Colonic mucosa (tissue), 4 donors: ENCODE data around the gene IL1F10. TPM values are rescaled to one million over a fixed set of nuclear protein-coding genes. Genes with fewer than 3 reads are reported as not detected.

ENCODE experiments used
- DNase-seq: peaks from one replicate; pipeline ENCODE4 v3.0.0-alpha.2; 2020
- H3K27ac ChIP-seq: fragments of 200-600 bp; one replicate; pipeline ENCODE4 v1.8.0; 2021
- H3K27me3 ChIP-seq: fragments of 200-600 bp; one replicate; pipeline ENCODE4 v1.8.0; 2021
- H3K36me3 ChIP-seq: fragments of 200-600 bp; one replicate; pipeline ENCODE4 v1.8.0; 2021
- H3K4me1 ChIP-seq: fragments of 200-600 bp; one replicate; pipeline ENCODE4 v1.8.0; 2021; ENCODE audit warnings: mild to moderate bottlenecking
- H3K4me3 ChIP-seq: fragments of 200-600 bp; one replicate; pipeline ENCODE4 v1.8.0; 2021
- H3K9ac ChIP-seq, 2 donors: one replicate each; pipeline ENCODE4 v1.7.0; 2013; ENCODE audit warnings: control low read depth in 2 of 2, low read depth in 2 of 2, low read length in 2 of 2
- H3K9me3 ChIP-seq: fragments of 200-600 bp; one replicate; pipeline ENCODE4 v1.8.0; 2021
- intact Hi-C: fragments of 100-400 bp; cut with DNase I; formaldehyde crosslinking; loops from one replicate; pipeline ENCODE4 v1.14.1; 2022
- total RNA-seq, 2 donors: library from RNA; stranded (reverse); fragmentation: NEBNext Ultra II Directional in 1 of 2; extraction: Animal tissue kit (Norgen Biotek cat#: 25700) in 1 of 2; gene quantifications; one replicate each; pipeline ENCODE4 v1.2.1, GENCODE V29; 2021
- TF ChIP-seq, protein P1 (sequence below): fragments of 200-600 bp; IDR thresholded peaks from one replicate; pipeline ENCODE4 v1.8.0; 2022; ENCODE audit warnings: antibody characterized with exemption, mild to moderate bottlenecking
- donor health status: healthy.
- donor health status: DM: no; HTN: no; CAD: no.
- donor health status: DM: no; HTN: no; CAD: no.

Gene IL1F10
- total RNA-seq, 2 donors from 2014 or later, result not detected

- H3K9me3 ChIP-seq, result no peaks in the 10 kb centered on the region
- no peaks in the 10 kb centered on the region for H3K36me3 ChIP-seq
- no peak overlapping the region for H3K4me3 ChIP-seq
- DNase-seq, result no peak
- no peak overlapping the region for H3K27ac ChIP-seq
- TF ChIP-seq, protein P1, sequence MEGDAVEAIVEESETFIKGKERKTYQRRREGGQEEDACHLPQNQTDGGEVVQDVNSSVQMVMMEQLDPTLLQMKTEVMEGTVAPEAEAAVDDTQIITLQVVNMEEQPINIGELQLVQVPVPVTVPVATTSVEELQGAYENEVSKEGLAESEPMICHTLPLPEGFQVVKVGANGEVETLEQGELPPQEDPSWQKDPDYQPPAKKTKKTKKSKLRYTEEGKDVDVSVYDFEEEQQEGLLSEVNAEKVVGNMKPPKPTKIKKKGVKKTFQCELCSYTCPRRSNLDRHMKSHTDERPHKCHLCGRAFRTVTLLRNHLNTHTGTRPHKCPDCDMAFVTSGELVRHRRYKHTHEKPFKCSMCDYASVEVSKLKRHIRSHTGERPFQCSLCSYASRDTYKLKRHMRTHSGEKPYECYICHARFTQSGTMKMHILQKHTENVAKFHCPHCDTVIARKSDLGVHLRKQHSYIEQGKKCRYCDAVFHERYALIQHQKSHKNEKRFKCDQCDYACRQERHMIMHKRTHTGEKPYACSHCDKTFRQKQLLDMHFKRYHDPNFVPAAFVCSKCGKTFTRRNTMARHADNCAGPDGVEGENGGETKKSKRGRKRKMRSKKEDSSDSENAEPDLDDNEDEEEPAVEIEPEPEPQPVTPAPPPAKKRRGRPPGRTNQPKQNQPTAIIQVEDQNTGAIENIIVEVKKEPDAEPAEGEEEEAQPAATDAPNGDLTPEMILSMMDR, result no peak
- no peaks in the 10 kb centered on the region for H3K4me1 ChIP-seq
- no peaks in the 10 kb centered on the region for H3K27me3 ChIP-seq
- H3K9ac ChIP-seq, result no peak overlapping the region
- intact Hi-C loops, result no loop called here
These were observed 56.6 kb downstream of the IL1F10 start for GRCh38 chr2:113124181-113124961.

Other genes starting within 250 kb of the IL1F10 start
- 1 to 10 TPM; 1.6 to 5.7 TPM for gene IL1B, start 231.2 kb upstream of the IL1F10 start, total RNA-seq
- under 1 TPM in 1 of 2 donors, not detected in 1; 0.99 TPM for gene IL37, start 156.8 kb upstream of the IL1F10 start, total RNA-seq
- under 1 TPM; 0.40 to 0.69 TPM for gene IL36G, start 90.0 kb upstream of the IL1F10 start, total RNA-seq
- gene IL36A, start 62.5 kb upstream of the IL1F10 start, total RNA-seq, result not detected
- not detected for gene IL36B, start 15.1 kb upstream of the IL1F10 start, total RNA-seq
- not detected for gene IL36RN, start 8.8 kb upstream of the IL1F10 start, total RNA-seq
- gene IL1RN, start 59.6 kb downstream of the IL1F10 start, total RNA-seq, result 1 to 10 TPM; 1.5 to 6.0 TPM
- gene PSD4, start 106.0 kb downstream of the IL1F10 start, total RNA-seq, result 10 to 100 TPM; 36.5 to 50.6 TPM
- gene PAX8, start 211.0 kb downstream of the IL1F10 start, total RNA-seq, result 1 to 10 TPM; 1.1 to 1.9 TPM